Mesothelial cell of epicardium (in vitro differentiated cells): ENCODE results near the gene LPXN. TPM values are rescaled to one million over a fixed set of nuclear protein-coding genes. Genes with fewer than 3 reads are reported as not detected.

Source experiments
- DNase-seq, 2 experiments: peaks; one replicate each; pipeline ENCODE4 v3.0.0; 2021; ENCODE audit warnings: low spot score in 2 of 2; ENCODE audit not compliant: unreplicated experiment in 2 of 2
- H3K27ac Mint-ChIP-seq: 2 replicates; pipeline ENCODE4 v1.8.0; 2021; ENCODE audit warnings: mixed read lengths
- H3K27me3 Mint-ChIP-seq: 2 replicates; pipeline ENCODE4 v1.8.0; 2021; ENCODE audit warnings: low read depth, mixed read lengths
- H3K36me3 Mint-ChIP-seq: 2 replicates; pipeline ENCODE4 v1.8.0; 2021; ENCODE audit warnings: mixed read lengths
- H3K4me1 Mint-ChIP-seq: 2 replicates; pipeline ENCODE4 v1.8.0; 2021; ENCODE audit warnings: mixed read lengths
- H3K4me3 Mint-ChIP-seq: 2 replicates; pipeline ENCODE4 v1.8.0; 2021; ENCODE audit warnings: mild to moderate bottlenecking, moderate library complexity, mixed read lengths
- H3K9me3 Mint-ChIP-seq: 2 replicates; pipeline ENCODE4 v1.8.0; 2021; ENCODE audit warnings: mixed read lengths
- total RNA-seq: library from RNA; stranded (reverse); gene quantifications from 3 replicates; pipeline ENCODE4 v1.2.1, GENCODE V29; 2021
- TF ChIP-seq, protein P1 (sequence below): fragments of 200-600 bp; sonication (generic); IDR thresholded peaks from one replicate; pipeline ENCODE4 v1.5.0; 2021; ENCODE audit warnings: antibody characterized with exemption; ENCODE audit not compliant: unreplicated experiment

LPXN gene
- total RNA-seq, 1 donor from 2014 or later = 5.8 TPM

DNA sequence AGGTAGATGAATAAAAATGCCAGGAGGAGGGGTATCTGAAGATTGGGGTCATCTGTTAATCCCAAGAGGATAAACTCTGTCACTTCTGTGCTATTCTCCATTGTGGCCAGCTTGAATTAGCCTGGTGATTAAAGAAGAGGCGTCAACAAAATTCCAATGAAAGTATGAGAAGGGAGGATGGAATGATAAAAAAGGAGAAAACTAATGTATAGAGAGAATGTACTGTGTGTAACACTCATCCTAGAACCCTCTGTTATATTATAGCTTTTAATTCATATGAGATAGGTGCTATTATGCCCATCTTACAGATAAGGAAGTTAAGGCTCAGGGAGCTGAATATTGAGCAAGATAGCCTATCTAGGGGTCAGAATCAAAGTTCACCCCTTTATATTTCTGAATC is 67.7 kb downstream of the LPXN start, which contains the start of gene OR5B21:
OR5B21 (minus strand) TSS at position 101 of the 400 bp plus-strand sequence; CDS start at position 101, 0 bp downstream.
- no peak for DNase-seq
- Mint-ChIP-seq H3K4me3 (no peak within 1 kb of the TSS), H3K4me1 (no peaks in the 10 kb centered on the region), H3K27me3 (peaks cover 14% of the 10 kb centered on the region), H3K9me3 (no peaks in the 10 kb centered on the region), H3K27ac (no peak within 1 kb of the TSS), H3K36me3 (no peaks in the 10 kb centered on the region)
- TF ChIP-seq, protein P1, sequence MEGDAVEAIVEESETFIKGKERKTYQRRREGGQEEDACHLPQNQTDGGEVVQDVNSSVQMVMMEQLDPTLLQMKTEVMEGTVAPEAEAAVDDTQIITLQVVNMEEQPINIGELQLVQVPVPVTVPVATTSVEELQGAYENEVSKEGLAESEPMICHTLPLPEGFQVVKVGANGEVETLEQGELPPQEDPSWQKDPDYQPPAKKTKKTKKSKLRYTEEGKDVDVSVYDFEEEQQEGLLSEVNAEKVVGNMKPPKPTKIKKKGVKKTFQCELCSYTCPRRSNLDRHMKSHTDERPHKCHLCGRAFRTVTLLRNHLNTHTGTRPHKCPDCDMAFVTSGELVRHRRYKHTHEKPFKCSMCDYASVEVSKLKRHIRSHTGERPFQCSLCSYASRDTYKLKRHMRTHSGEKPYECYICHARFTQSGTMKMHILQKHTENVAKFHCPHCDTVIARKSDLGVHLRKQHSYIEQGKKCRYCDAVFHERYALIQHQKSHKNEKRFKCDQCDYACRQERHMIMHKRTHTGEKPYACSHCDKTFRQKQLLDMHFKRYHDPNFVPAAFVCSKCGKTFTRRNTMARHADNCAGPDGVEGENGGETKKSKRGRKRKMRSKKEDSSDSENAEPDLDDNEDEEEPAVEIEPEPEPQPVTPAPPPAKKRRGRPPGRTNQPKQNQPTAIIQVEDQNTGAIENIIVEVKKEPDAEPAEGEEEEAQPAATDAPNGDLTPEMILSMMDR = no peak

GRCh38 chr11:58507355-58507754 is 68.3 kb downstream of the LPXN start:
- peaks cover 17% of the 10 kb centered on the region for H3K27me3 Mint-ChIP-seq
- no peaks in the 10 kb centered on the region for H3K9me3 Mint-ChIP-seq
- H3K27ac Mint-ChIP-seq = no peak overlapping the region
- H3K36me3 Mint-ChIP-seq = no peaks in the 10 kb centered on the region
- H3K4me1 Mint-ChIP-seq = no peaks in the 10 kb centered on the region
- TF ChIP-seq, protein P1 = no peak
- no peak for DNase-seq
- no peak overlapping the region for H3K4me3 Mint-ChIP-seq

- Mint-ChIP-seq H3K27me3 (peaks cover 17% of the 10 kb centered on the region), H3K4me1 (no peaks in the 10 kb centered on the region), H3K27ac (no peak overlapping the region), H3K4me3 (no peak overlapping the region), H3K36me3 (no peaks in the 10 kb centered on the region), H3K9me3 (no peaks in the 10 kb centered on the region)
- TF ChIP-seq, protein P1 = no peak
- DNase-seq = no peak
Measured at GRCh38 chr11:58506935-58507334, 68.7 kb downstream of the LPXN start.

DNA sequence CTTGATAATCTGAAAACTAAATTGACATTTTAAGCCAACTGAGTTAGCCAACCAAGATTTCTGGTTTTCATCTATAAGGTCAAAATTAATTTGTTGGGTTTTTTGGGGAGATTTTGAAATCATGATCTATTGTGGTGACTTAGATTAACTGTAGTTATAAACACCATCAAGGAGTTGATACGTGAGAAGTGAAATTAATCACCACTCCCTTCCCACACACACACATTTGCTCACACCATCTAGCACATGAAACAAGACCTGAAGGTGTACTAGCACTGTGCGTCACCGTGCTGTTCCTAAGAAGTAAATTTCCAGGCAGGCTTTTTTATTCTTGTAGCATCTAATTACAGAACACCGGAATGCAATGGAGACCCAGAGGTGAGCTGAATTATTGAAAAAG is 69.8 kb downstream of the LPXN start:
- H3K27ac Mint-ChIP-seq = no peak overlapping the region
- H3K9me3 Mint-ChIP-seq = no peaks in the 10 kb centered on the region
- H3K4me1 Mint-ChIP-seq = no peaks in the 10 kb centered on the region
- TF ChIP-seq, protein P1 = no peak
- DNase-seq = no peak
- no peak overlapping the region for H3K4me3 Mint-ChIP-seq
- peaks cover 17% of the 10 kb centered on the region for H3K27me3 Mint-ChIP-seq
- no peaks in the 10 kb centered on the region for H3K36me3 Mint-ChIP-seq

GRCh38 chr11:58504232-58504631 is 71.4 kb downstream of the LPXN start:
- Mint-ChIP-seq H3K9me3 (no peaks in the 10 kb centered on the region), H3K36me3 (no peaks in the 10 kb centered on the region), H3K4me3 (no peak overlapping the region), H3K27me3 (peaks cover 23% of the 10 kb centered on the region), H3K4me1 (no peaks in the 10 kb centered on the region), H3K27ac (no peak overlapping the region)
- DNase-seq = no peak
- TF ChIP-seq, protein P1 = no peak

GRCh38 chr11:58503361-58503856 is 72.2 kb downstream of the LPXN start:
- H3K27ac Mint-ChIP-seq = no peak overlapping the region
- no peaks in the 10 kb centered on the region for H3K9me3 Mint-ChIP-seq
- no peak for DNase-seq
- H3K4me3 Mint-ChIP-seq = no peak overlapping the region
- no peaks in the 10 kb centered on the region for H3K4me1 Mint-ChIP-seq
- peaks cover 23% of the 10 kb centered on the region for H3K27me3 Mint-ChIP-seq
- no peaks in the 10 kb centered on the region for H3K36me3 Mint-ChIP-seq
- TF ChIP-seq, protein P1 = no peak
